Right renal pelvis (tissue), 4 donors: ENCODE data around the gene B3GALT4. TPM values are rescaled to one million over a fixed set of nuclear protein-coding genes. Genes with fewer than 3 reads are reported as not detected.
A peak's percentile ranks its signal among the peaks of the same experiment; 100 is the strongest.
"Not testable (repeated sequence)": the region's sequence is repeated elsewhere in the genome, so short reads cannot be mapped to it uniquely, and the experiment has no call there.

Source experiments
- DNase-seq, 4 donors: peaks; one replicate each; pipeline ENCODE4 v3.0.0-alpha.2; 2013; ENCODE audit warnings: low read depth in 4 of 4, low spot score in 3 of 4, missing footprints in 1 of 4
- polyA plus RNA-seq, 4 donors: library from polyadenylated mRNA; unstranded; fragments of 120-200 nt; gene quantifications; one replicate each; pipeline ENCODE4 v1.2.1, GENCODE V29; 2013; ENCODE audit not compliant: insufficient read length in 4 of 4

B3GALT4 gene, protein sequence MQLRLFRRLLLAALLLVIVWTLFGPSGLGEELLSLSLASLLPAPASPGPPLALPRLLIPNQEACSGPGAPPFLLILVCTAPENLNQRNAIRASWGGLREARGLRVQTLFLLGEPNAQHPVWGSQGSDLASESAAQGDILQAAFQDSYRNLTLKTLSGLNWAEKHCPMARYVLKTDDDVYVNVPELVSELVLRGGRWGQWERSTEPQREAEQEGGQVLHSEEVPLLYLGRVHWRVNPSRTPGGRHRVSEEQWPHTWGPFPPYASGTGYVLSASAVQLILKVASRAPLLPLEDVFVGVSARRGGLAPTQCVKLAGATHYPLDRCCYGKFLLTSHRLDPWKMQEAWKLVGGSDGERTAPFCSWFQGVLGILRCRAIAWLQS
- polyA plus RNA-seq = 1 to 10 TPM; 4.2 to 5.8 (median 4.6) TPM

DNA sequence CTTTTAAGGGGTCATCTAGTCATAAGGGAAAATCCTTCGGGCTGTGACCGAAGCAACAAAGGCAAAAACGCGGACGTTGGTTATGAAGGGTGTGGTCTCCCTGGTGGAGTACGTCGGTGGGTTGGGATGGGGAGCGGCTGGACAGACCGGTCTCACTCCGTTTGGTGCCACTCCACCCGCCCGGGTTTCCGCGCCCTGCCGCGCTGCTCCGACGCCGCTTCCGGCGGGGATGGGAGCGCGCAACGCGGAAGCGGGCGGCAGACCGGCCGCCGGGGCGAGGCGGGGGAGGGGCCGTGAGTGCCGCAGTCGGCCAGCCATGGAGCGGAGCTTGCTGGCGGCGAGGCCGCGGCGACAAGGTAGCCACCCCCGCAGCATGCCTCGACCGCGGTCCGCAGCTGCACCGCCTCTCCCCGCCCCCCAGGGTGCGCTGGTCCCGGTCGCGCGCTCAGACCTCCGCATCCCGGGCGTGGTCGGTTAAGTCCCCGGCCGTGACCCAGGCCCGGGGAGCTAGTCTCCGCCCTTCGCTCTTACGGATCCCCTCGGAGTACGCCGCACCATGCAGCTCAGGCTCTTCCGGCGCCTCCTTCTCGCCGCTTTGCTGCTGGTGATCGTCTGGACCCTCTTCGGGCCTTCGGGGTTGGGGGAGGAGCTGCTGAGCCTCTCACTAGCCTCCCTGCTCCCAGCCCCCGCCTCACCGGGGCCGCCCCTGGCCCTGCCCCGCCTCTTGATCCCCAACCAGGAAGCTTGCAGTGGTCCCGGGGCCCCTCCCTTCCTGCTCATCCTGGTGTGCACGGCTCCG lies at the start of gene B3GALT4:
Gene B3GALT4, plus strand, starts transcription at position 260 of the 799 bp plus-strand sequence. Its CDS starts 297 bp downstream, at position 557.
- DNase-seq = peak in 1 of 4 donors; percentile 58

DNA sequence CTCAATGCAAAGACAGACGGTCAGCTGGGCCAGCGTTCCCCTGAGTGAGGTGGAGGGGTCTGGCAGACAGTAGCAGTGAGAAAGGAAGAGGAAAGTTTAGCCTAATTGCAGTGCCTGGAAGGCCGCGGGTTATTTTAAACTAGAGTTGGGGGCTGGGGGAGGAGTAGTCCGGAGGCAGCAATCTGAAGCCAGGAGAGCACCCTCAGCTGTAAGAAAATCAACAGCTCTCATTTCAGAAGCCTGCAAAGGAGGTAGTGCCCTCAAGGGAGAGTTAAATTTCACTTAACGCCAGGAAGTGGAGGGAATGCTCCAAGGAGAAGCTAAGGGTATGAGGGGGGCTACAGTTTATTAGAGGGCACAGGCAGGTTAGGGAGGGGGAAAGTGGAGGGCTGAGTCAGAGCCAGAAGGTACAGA lies 41.7 kb upstream of the B3GALT4 start:
- no peak for DNase-seq

DNA sequence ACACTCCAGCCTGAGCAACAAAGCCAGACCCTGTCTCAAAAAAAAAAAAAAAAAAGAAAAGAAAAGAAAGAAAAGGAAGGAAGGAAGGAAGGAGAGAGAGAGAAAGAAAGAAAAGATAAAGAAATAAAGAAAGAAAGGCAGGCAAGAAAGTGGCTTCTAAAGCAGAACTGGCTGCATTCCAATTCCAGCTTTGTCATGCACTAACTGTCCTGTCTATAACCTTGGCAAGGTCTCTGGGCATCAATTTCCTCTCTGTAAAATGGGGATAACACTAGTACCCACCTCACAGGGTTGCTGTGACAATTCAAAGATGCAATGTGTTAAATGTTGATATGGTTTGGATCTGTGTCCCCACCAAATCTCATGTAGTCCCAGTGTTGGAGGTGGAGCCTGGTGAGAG lies 40.6 kb upstream of the B3GALT4 start:
- DNase-seq = no peak

DNA sequence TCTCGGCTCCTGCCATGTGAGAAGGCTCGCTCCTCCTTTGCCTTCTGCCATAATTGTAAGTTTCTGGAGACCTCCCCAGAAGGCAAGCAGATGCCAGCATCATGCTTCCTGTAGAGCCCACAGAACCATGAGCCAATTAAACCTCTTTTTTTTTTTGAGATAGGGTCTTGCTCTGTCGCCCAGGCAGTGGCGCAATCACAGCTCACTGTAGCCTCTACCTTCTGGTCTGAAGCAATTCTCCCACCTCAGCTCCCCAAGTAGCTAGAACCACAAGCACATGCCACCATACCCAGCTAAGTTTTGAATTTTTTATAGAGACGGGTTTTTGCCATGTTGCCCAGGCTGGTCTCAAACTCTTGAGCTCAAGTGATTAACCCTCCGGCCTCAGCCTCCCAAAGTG lies 40.1 kb upstream of the B3GALT4 start:
- DNase-seq = no peak

DNA sequence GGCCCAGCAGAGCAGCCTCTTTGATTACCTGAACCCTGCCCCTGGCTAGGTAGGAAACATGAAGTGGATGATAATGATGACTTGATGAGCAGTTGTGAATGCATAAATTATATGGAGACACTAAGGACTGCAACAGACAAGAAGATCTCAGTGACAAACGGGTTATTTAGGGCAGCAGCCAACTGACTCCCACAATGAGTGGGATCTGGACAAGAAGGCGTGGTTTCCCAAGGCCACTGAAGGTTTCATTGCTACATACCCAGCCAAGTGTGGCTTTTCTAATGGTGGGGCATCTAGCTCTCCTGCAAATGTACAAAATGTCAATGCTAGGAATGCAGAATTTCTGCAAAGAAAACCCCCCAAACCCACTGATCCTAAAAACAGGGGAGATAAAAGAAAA lies 39.2 kb upstream of the B3GALT4 start:
- DNase-seq = no peak

DNA sequence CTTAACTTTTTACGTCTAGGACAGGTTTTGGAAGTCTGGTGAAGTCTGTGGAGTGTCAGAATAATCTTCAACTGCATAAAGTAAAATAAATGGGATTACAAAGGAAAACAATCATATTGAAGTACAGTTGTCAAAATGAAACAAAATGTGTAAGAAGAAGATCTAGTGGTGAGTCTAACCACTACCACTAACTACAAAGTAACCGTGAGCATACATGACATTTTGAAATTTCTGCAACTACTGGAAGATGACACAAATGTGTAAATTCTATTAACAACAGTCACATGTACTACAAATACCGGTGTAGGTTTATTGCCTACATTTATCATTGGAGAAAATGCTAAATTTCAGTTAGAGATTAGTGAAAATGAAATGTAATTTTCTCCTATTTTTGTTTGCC lies 35.0 kb upstream of the B3GALT4 start:
- DNase-seq = no peak

DNA sequence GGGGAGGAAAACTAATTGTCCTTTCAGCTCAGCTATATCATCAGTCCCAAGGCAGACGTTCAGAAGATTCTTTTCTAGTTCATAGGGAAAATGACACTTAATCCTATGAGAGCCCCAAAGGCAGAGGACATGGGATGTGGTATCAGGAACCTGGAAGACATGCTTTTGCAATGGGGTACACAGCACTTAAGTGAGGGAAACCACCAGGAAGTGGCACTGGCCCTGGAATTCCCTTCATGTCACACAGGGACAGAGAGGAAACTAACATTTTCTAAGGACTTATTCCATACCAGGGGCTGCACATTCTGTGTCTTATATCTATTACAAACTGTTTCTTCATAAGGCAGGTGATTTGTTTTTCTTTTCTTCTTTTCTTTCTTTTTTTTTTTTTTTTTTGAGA lies 33.4 kb upstream of the B3GALT4 start:
- DNase-seq = no peak

DNA sequence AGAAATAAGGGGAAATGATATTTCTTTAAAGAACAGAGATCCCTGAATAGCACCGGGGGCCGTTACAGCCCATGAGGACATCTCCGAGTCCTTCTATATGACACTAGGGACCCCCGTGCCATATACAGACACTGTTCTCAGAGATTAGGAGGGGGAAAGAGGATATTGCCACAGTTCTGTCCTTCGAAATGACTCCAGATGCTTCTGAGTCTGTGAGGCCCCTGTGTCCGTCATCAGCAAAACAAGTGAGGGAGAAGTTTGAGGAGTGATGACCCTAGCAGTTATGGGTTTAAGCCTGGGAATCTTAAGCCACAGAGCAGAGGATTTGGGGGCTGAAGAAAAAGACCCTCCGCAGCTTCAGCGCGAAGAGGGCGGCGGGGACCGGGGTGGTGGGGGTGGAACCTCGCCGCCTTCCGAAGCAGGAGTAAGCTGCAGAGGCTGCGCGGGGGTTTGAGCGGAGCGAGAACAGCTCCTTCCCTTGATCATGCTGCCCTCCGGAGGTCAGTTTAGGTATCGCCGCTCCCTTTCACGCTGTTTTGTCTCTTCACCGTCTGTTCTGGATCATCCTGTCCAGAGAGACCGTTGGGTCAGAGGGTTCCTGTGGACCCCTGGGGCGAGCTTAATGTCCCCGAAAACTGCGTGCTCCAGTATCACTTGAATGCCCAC lies 28.8 kb upstream of the B3GALT4 start:
- DNase-seq = peak; percentile 78 to 83 (median 82)

DNA sequence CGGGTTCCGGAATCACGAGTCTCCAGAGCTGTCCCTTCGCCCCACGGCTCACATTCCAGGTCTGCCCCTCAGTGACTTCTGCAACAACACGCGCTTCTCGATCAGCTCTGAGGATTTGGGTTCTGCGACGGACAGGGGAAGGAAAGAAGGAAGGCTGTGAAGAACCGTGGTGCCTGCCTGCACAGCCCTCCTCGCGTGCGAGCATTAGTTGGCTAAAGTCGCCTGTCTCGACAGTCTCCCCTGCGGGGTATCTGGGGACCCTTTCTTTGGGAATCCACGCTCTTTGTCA lies 28.3 kb upstream of the B3GALT4 start:
- DNase-seq = no peak

DNA sequence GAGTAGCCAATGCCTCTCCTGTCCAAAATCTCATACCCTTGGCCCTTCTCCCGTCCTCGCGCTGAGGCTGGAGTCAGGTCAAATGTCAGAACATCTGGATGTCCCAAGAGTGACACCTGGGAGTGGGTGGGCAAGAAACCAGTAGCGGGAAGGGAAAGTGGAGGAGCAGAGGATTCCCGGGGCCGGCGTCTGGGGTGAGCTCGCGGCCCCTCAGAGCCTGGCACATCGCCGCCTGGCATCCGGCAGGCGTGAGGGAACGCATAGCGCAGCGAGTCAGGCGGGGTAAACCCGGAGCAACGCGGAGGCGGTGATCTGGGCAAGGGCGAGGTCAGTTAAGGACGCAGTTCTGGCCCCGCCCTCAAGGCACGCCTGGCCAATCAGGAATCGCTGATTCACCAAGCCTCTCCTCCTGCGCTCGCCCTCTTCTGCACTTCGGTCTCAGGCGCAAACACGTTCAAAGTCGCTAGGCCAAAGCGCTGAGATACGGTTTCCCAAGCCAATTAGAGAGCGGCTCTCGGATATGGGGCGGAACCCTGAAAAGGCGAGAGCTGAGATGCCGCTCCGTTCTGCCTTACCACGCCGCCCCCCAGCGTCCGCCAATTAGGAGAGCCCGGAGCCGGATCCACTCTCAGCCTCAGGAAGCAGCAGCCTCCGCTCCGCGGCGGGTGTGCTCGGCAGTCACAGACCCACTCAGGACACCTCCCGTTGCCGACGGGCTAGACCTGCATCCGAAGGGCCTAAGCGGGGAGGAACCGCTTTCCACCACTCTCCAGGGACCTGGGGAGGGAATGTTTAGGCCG lies 27.8 kb upstream of the B3GALT4 start:
- peak; percentile 89 to 96 (median 94) for DNase-seq

DNA sequence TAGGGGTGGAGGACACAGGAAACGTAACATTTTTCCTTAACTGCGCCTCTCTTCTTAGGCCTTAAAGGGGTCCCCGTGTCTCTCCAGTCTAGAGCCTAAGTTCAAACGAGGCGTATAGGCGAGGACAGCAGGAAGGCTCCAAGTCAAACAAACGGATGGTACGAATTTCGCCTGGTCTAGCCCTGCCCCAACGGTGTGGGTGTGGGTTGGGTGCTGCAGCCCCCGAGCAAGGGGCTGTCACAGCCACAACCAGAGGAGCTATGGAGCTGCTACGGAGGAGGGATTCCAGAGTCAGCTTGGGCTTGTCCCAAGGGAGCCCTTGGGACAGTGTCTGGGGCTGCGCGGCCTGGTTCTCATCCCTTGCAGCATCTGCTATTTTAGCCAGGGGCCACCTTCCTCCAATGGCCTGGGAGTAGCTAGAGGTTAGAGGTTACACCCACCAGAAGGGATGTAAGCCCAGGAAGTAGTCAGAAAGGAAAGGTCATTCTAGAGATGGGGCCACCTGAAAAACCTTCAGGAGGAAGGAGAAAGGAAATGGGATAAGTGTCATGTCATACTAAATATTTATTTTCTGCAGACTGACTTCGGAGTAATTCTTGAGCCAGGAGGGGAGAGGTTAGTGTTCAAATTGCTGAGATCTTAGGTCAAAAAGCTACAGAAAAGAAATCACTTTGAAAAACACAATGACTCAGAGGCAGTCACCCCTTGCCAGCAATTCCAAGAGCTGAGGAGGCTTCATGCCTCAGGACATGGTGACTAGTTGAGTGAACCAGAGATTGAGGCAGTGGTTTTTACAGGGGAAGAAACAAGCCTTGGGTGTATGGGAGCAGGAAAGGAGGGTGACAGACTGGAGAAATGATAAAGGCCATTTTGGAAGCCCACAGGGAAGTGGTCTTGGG lies 26.9 kb upstream of the B3GALT4 start:
- DNase-seq = no peak

DNA sequence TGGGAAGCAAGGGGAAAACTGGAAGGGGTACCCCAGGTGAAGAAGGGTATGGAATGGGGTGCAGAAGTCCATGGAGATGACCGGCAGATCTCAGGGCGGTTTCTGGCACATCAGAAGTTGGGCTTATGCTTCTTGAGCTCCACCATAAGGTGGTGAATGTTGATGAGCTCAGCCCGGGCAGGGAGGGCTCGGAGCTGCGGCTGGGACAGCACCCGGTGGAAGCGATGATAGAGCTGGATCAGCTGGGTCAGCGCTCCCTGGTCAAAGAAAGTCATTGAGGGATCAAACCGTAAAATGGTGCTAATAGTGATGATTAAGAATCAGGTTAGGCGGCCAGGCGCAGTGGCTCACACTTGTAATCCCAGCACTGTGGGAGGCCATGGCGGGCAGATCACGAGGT lies 26.2 kb upstream of the B3GALT4 start:
- no peak for DNase-seq

DNA sequence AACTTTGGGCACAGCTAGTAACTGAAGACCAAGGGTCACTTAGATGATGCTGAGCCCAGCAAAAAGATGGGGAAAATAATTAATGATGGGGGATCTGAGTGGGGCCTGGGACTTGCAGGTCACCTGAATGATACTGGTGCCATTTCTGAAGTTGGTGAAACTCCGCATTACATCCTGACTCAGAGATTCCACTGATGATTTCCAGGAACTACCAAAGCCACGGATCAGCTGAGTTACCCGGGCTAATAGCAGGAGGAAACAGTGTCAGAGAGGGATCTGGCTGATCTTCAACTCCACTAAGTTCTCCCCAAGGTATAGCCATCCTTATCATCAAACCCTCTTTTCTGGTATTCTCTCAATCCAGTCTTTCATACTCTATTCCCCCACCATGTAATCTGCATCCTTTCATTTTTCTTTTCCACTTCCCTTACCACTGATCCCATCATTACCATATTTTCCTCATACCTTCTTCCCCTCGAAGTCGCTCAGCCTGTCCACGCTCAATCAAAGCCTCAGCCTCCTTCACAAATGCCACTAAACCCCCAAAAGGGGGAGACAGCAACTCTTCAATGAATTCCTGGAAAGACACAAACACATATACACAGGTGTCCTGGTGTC lies 25.4 kb upstream of the B3GALT4 start:
- no peak for DNase-seq

DNA sequence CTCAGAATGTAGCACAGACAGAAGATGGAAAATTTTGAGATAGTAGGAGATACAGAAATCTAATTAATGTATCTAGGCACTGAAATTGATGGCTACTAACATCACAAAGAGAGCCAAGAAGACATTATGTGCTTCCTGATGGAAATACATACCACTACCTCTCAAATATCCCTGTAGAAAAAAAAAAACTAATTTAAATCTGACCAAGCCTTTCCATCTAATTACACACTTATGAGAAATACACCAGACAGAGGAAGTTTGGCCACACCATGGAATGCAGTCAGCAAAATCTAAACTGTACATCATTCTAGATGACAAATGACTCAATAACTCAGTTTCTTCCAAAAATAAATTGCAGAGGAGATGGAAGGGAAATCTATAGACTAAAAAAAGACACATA lies 24.2 kb upstream of the B3GALT4 start:
- no peak for DNase-seq

DNA sequence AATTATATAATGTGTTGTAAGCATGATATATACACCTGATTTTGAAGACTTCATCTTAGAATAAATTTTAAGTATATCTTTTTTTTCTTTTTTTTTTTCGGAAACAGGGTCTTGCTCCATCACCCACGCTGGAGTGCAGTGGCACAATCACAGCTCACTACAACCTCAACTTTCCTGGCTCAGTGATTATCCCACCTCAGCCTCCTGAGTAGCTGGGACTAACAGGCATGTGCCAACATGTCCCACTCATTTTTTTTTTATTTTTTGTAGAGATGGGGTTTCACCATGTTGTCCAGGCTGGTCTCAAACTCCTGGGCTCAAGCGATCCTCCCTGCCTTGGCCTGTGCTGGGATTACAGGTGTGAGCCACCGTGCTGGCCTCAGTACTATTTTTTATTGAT lies 22.3 kb upstream of the B3GALT4 start:
- DNase-seq = no peak

DNA sequence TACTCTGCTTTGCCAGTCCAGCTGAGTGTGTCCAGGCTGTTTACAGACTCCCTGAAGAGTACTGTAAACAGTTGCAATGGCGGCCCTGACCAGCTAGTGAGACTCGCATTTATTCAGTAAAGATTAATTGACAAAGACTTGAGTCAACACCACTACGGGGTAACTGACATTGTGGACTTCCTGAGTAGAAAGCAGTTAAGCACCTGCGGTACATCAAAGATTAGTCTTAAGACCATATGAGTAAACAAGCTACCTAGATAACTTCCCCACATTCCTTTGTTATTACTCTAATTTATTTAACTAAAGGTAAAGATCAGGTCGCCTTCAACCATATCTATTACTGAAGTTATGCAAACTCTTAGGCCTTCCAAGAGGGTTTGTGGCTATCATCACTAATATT lies 17.9 kb upstream of the B3GALT4 start:
- DNase-seq = no peak

DNA sequence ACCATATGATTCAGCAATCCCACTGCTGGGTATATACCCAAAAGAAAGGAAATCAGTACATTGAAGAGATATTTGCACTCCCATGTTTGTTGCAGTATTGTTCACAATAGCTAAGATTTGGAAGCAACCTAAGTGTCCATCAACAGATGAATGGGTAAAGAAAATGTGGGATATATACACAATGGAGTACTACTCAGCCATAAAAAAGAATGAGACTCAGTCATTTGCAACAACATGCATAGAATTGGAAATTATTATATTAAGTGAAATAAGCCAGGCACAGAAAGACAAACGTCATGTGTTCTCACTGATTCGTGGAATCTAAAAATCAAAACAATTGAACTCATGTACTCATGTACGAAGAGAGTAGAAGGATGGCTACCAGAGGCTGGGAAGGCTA lies 14.4 kb upstream of the B3GALT4 start:
- not testable (repeated sequence) for DNase-seq

DNA sequence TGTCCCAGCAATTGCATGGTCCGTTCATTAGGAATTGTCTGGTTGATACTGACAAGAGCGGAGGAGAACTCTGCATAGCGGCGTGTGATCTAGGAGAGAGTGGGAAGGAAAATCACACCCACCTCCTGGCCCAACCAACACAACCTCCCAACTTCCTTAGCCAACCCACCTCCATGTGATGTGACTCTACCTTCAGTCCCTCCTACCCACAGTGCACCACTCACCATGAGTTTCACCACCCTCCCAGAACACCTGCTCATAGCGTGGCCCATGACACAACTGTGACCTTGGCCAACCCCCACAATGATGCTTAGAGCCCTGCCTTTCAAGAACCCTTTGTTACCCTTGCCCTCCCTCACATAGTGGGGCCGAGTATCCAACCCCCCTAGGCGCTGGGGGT lies 12.9 kb upstream of the B3GALT4 start:
- no peak for DNase-seq

DNA sequence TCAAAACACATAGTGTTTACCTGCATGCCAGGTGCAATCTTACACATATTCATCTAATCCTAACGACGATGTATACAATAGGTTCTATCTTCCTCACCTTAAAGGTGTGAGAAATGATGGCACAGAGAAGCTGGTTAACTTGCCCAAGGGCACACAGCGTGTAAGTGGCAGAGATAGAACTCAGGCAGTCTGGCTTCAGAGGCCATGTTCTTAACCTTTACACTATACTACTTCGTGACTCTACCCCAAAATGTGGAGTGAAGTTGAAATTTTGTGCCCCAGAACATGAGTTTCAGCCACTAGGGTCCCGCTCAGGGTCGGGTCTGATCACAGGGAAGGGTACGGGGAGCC lies 5.8 kb upstream of the B3GALT4 start:
- no peak for DNase-seq
